ENCODE measurements around the gene SZRD1. TPM values are rescaled to one million over a fixed set of nuclear protein-coding genes. Genes with fewer than 3 reads are reported as not detected.

The SZRD1 gene
- total and polyA plus RNA-seq, 4 donors: 14.2 to 44.3 (median 25.0) TPM

GRCh38 chr1:16394977-16395376, 27.9 kb downstream of the SZRD1 start:
- 83% methylated on average over 13 of the region's 13 CpGs for whole genome bisulfite sequencing
- peaks cover 0 to 10% (median 6%) of the 10 kb centered on the region in 4 donors for H3K4me1 ChIP-seq (ENCODE audit: control insufficient read depth in 4 of 4, insufficient read depth in 4 of 4, low read length in 3 of 4)

DNA sequence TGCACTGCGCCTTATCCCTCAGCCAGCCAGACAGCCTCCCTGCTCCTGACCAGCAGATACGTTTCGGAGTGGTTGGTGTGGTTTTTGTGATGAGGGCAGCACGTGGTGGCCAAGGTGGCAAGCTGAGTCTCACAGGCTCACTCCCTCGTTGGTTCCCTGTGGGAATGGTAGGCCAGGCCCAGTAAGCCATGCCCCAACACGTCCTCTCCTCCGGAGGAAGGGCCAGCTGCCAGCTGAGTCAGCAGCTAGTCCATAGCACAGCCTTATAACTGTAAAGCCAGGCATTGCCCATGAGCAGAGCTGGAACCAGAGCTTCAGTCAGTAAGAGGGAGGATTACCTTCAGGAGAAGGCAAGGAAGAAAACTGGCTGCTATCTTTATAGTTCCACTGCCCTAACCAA, 29.5 kb downstream of the SZRD1 start:
- Histone ChIP-seq H3K36me3 (ENCODE audit: control insufficient read depth in 4 of 4, insufficient read depth in 3 of 4, low read depth in 1 of 4, low read length in 3 of 4) (peaks cover 16 to 30% (median 25%) of the 10 kb centered on the region in 4 donors), H3K9me3 (ENCODE audit: control insufficient read depth in 4 of 4, low read length in 3 of 4) (no peaks in the 10 kb centered on the region), H3K9ac (ENCODE audit: low read depth in 1 of 2, low read length in 2 of 2) (no peak overlapping the region), H3K4me1 (ENCODE audit: control insufficient read depth in 4 of 4, insufficient read depth in 4 of 4, low read length in 3 of 4) (peaks cover 0 to 5% (median 4%) of the 10 kb centered on the region in 4 donors), H3K4me3 (ENCODE audit: low read depth in 1 of 3, low read length in 3 of 3) (no peak overlapping the region), H3K27ac (ENCODE audit: low read depth in 1 of 2, low read length in 2 of 2) (no peak overlapping the region), H3K27me3 (ENCODE audit: control insufficient read depth in 4 of 4, insufficient read depth in 4 of 4, low read length in 3 of 4) (no peaks in the 10 kb centered on the region)
- no peak for DNase-seq (ENCODE audit: low spot score)
- TF ChIP-seq HNF4G (IDR thresholded peaks at IDR 0.05) (no peak), EGR1 (IDR thresholded peaks at IDR 0.05; ENCODE audit: low read depth in 2 of 2) (no peak), NR2F2 (IDR thresholded peaks at IDR 0.05) (no peak), FOXA2 (IDR thresholded peaks at IDR 0.05) (no peak), REST (IDR thresholded peaks at IDR 0.05) (no peak), YY1 (IDR thresholded peaks at IDR 0.05) (no peak)
- TF ChIP-seq, protein P1, sequence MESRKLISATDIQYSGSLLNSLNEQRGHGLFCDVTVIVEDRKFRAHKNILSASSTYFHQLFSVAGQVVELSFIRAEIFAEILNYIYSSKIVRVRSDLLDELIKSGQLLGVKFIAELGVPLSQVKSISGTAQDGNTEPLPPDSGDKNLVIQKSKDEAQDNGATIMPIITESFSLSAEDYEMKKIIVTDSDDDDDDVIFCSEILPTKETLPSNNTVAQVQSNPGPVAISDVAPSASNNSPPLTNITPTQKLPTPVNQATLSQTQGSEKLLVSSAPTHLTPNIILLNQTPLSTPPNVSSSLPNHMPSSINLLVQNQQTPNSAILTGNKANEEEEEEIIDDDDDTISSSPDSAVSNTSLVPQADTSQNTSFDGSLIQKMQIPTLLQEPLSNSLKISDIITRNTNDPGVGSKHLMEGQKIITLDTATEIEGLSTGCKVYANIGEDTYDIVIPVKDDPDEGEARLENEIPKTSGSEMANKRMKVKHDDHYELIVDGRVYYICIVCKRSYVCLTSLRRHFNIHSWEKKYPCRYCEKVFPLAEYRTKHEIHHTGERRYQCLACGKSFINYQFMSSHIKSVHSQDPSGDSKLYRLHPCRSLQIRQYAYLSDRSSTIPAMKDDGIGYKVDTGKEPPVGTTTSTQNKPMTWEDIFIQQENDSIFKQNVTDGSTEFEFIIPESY (IDR thresholded peaks at IDR 0.05): no peak
- WGBS: 75% methylated on average over 7 of the region's 7 CpGs

More at GRCh38 chr1:16394977-16395376, 27.9 kb downstream of the SZRD1 start:
- TF ChIP-seq ATF3 (IDR thresholded peaks at IDR 0.05) (no peak), HNF4A (conservative IDR thresholded peaks at IDR 0.05) (peak in 1 of 2 donors; percentile 34), SP1 (IDR thresholded peaks at IDR 0.05) (no peak), MAX (IDR thresholded peaks at IDR 0.05) (no peak), NR2F2 (IDR thresholded peaks at IDR 0.05) (no peak), TAF1 (conservative IDR thresholded peaks at IDR 0.05) (no peak)
- Histone ChIP-seq H3K27ac (ENCODE audit: low read depth in 1 of 2, low read length in 2 of 2) (no peak overlapping the region), H3K27me3 (ENCODE audit: control insufficient read depth in 4 of 4, insufficient read depth in 4 of 4, low read length in 3 of 4) (no peaks in the 10 kb centered on the region), H3K9me3 (ENCODE audit: control insufficient read depth in 4 of 4, low read length in 3 of 4) (no peaks in the 10 kb centered on the region), H3K36me3 (ENCODE audit: control insufficient read depth in 4 of 4, insufficient read depth in 3 of 4, low read depth in 1 of 4, low read length in 3 of 4) (peaks cover 16 to 30% (median 25%) of the 10 kb centered on the region in 4 donors), H3K4me3 (ENCODE audit: low read depth in 1 of 3, low read length in 3 of 3) (no peak overlapping the region), H3K9ac (ENCODE audit: low read depth in 1 of 2, low read length in 2 of 2) (no peak overlapping the region)
- no peak for DNase-seq (ENCODE audit: low spot score)

DNA sequence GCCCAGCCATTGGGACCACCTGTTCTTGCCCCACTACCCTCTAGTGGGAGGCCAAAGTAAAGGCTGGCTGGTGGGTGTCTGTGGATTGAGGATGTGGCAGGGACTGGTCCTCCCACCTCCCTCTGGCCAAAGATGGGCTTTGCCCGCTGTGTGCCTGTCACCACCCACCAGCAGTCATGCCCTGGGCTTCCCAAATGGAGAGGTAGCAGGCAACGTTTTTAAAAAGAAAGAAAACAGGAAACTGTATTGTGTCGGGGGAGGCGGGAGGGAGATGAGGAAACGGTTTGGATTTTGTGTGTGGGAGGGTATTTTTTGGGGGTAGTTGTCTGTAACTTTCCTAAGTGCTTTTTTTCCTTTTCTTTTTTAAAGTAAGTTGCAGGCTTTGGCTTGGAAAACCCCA, 30.1 kb downstream of the SZRD1 start:
- H3K36me3 ChIP-seq (ENCODE audit: control insufficient read depth in 4 of 4, insufficient read depth in 3 of 4, low read depth in 1 of 4, low read length in 3 of 4): peaks cover 16 to 30% (median 25%) of the 10 kb centered on the region in 4 donors
- no peak overlapping the region for H3K27ac ChIP-seq (ENCODE audit: low read depth in 1 of 2, low read length in 2 of 2)
- DNase-seq (ENCODE audit: low spot score): no peak

More for the DNA sequence above, 30.1 kb downstream of the SZRD1 start:
- 69% methylated on average over 5 of the region's 5 CpGs for WGBS
- Histone ChIP-seq H3K4me1 (ENCODE audit: control insufficient read depth in 4 of 4, insufficient read depth in 4 of 4, low read length in 3 of 4) (peaks cover 0 to 5% (median 3%) of the 10 kb centered on the region in 4 donors), H3K4me3 (ENCODE audit: low read depth in 1 of 3, low read length in 3 of 3) (no peak overlapping the region), H3K9me3 (ENCODE audit: control insufficient read depth in 4 of 4, low read length in 3 of 4) (no peaks in the 10 kb centered on the region), H3K9ac (ENCODE audit: low read depth in 1 of 2, low read length in 2 of 2) (no peak overlapping the region), H3K27me3 (ENCODE audit: control insufficient read depth in 4 of 4, insufficient read depth in 4 of 4, low read length in 3 of 4) (no peaks in the 10 kb centered on the region)
- TF ChIP-seq FOXA2 (IDR thresholded peaks at IDR 0.05): no peak
- TF ChIP-seq MAX (IDR thresholded peaks at IDR 0.05): no peak
- no peak for TF ChIP-seq FOXA1 (IDR thresholded peaks at IDR 0.05)
- TF ChIP-seq CTCF (IDR thresholded peaks at IDR 0.05; ENCODE audit: low read depth, low read length, missing input control): no peak
- TF ChIP-seq NR2F2 (IDR thresholded peaks at IDR 0.05): no peak
- TF ChIP-seq TAF1 (conservative IDR thresholded peaks at IDR 0.05): no peak
- TF ChIP-seq SP1 (IDR thresholded peaks at IDR 0.05): no peak
- no peak for TF ChIP-seq REST (IDR thresholded peaks at IDR 0.05)
- no peak for TF ChIP-seq HNF4A (conservative IDR thresholded peaks at IDR 0.05)
- TF ChIP-seq YY1 (IDR thresholded peaks at IDR 0.05): no peak

All from liver (tissue), 9 donors.